ENCODE results near the gene ADPRM.

GRCh38 chr17:10687499-10687898 is 9.9 kb upstream of the ADPRM start:
- TF ChIP-seq CTCF (IDR thresholded peaks at IDR 0.05) (no peak), POLR2A (IDR thresholded peaks at IDR 0.05) (no peak)

Data from heart left ventricle (tissue), 13 donors.